Heart left ventricle (tissue), 16 donors: ENCODE measurements around the gene KIF1A. TPM values are rescaled to one million over a fixed set of nuclear protein-coding genes. Genes with fewer than 3 reads are reported as not detected.

ENCODE experiments used
- ATAC-seq, 4 donors: fragments of 200-7000 bp; cut with Tn5 transposase; one replicate each; pipeline ENCODE4 v1.9.1; 2020 to 2022; ENCODE audit warnings: moderate library complexity in 4 of 4, mild to moderate bottlenecking in 3 of 4, moderate number of reproducible peaks in 1 of 4
- DNase-seq, 5 donors: peaks; one replicate each; pipeline ENCODE4 v3.0.0-alpha.2; 2020
- H3K27ac ChIP-seq, 12 donors: fragments of 200-600 bp; sonication (generic) in 4 of 12; one replicate each; pipeline versions ENCODE4 v1.5.0 to v1.8.0; 2016 to 2022; ENCODE audit warnings: mild to moderate bottlenecking in 2 of 12
- H3K27me3 ChIP-seq, 9 donors: fragments of 200-600 bp; sonication (generic) in 2 of 9; one replicate each; pipeline versions ENCODE4 v1.5.1 to v1.8.0; 2016 to 2022; ENCODE audit warnings: mild to moderate bottlenecking in 3 of 9
- H3K36me3 ChIP-seq, 9 donors: fragments of 200-600 bp; sonication (generic) in 2 of 9; one replicate each; pipeline versions ENCODE4 v1.5.0 to v1.8.0; 2018 to 2022; ENCODE audit warnings: mild to moderate bottlenecking in 2 of 9
- H3K4me1 ChIP-seq, 12 donors: fragments of 200-600 bp; sonication (generic) in 4 of 12; one replicate each; pipeline versions ENCODE4 v1.5.0 to v1.8.0; 2016 to 2022; ENCODE audit warnings: mild to moderate bottlenecking in 3 of 12
- H3K4me3 ChIP-seq, 12 donors: fragments of 200-600 bp; sonication (generic) in 4 of 12; one replicate each; pipeline versions ENCODE4 v1.5.0 to v1.8.0; 2017 to 2022; ENCODE audit warnings: mild to moderate bottlenecking in 9 of 12, moderate library complexity in 4 of 12
- H3K9me3 ChIP-seq, 12 donors: fragments of 200-600 bp; sonication (generic) in 4 of 12; one replicate each; pipeline versions ENCODE4 v1.5.0 to v1.8.0; 2016 to 2022; ENCODE audit warnings: mild to moderate bottlenecking in 1 of 12
- POLR2A ChIP-seq, 2 donors: fragments of 450-650 bp; IDR thresholded peaks; one replicate each; pipeline ENCODE4 v1.6.1; 2017; ENCODE audit warnings: antibody characterized with exemption in 2 of 2, mild to moderate bottlenecking in 2 of 2, moderate library complexity in 2 of 2
- WGBS, 4 donors: extraction: QIAGEN DNeasy Blood & Tissue Kit in 2 of 4; methylation state at CpG; one replicate each; pipeline versions ENCODE4 v1.1.5 to v1.1.7; 2013 to 2018; 5-methylcytosine and 5-hydroxymethylcytosine counted together
- intact Hi-C, 10 donors: fragments of 100-400 bp; cut with DNase I; formaldehyde crosslinking; loops; one replicate each; pipeline versions ENCODE4 v1.11.1 to v1.14.2; 2022
- polyA plus RNA-seq, 2 donors: library from polyadenylated mRNA; stranded (reverse); fragments of 200-250 nt; gene quantifications; one replicate each; pipeline ENCODE4 v1.2.3, GENCODE V29; 2013
- total RNA-seq, 9 donors: library from RNA; depleted of rRNA in 2 of 9; stranded (reverse); fragments of >200 nt in 2 of 9; fragmentation: NEBNext Ultra II Directional in 3 of 9; extraction: Animal tissue kit (Norgen Biotek cat#: 25700) in 3 of 9; gene quantifications; one replicate each; pipeline versions ENCODE4 v1.1.0 to v1.2.4, GENCODE V29; 2016 to 2023
- TF ChIP-seq, protein P1 (sequence below), 12 donors: fragments of 200-600 bp; sonication (generic) in 4 of 12; IDR thresholded peaks; one replicate each; pipeline versions ENCODE4 v1.5.0 to v1.8.0; 2018 to 2022; ENCODE audit warnings: antibody characterized with exemption in 12 of 12, mild to moderate bottlenecking in 5 of 12
- donor health status: ischemic (EF 13 %, LVEDD 7.1; RV severe dilation, severe dysfunction).
- donor health status: healthy with polysubstance abuse.
- donor health status: DM: no; HTN: yes; CAD: no.
- donor health status: DM: no; HTN: no; CAD: no.
- donor health status: ischemic (EF 25% LVEDD 6.9; RV normal size, moderate dysfunction).
- donor health status: ischemic (EF 25% LVEDD 5.7; RV mildly dilated, moderate dysfunction).
- donor health status: healthy.
- donor health status: DM: yes; HTN: yes; CAD: no.
- donor health status: ischemic (EF 35%, LVEDD 5.7; RV mildly dilated, moderate dysfunction).
- donor health status: nonischemic (EF 11% LVEDD 7.7; RV severe dilation, severe dysfunction).
- donor health status: DM: yes; HTN: yes; CAD: no.
- donor health status: PGD.
- donor health status: ischemic (EF 29% LVEDD 5.4; RV normal size, mild dysfunction).
- donor health status: nonischemic (EF 23%, LVEDD 6.1; RV moderate dilation, normal function).

The KIF1A gene
- total and polyA plus RNA-seq, 11 donors: 0.76 to 25.8 (median 2.7) TPM

DNA sequence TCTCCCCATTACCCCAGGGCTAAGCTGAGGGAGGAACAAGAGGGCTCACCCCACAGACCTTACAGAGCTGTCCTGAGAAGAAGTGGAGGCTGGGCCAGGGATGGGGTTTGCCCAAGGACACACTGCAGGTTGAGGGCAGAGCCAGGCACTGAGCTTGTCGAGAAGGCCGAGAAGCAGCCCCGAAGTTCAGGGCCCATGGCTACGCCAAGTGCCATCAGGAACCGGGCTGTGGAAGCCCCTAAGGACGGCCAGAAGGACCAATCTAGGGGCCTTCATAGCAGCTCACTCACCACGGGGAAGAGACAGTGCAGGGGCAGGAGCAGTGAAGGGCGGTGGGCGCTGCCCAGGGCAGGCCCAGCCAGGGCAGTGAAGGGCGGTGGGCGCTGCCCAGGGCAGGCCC is 30.0 kb upstream of the KIF1A start:
- peak in 1 of 5 donors; percentile 15 for DNase-seq
- no peaks in the 10 kb centered on the region for H3K36me3 ChIP-seq
- H3K4me1 ChIP-seq: no peaks in the 10 kb centered on the region
- no peak overlapping the region for H3K4me3 ChIP-seq
- no peak for TF ChIP-seq POLR2A (IDR thresholded peaks at IDR 0.05)
- TF ChIP-seq, protein P1, sequence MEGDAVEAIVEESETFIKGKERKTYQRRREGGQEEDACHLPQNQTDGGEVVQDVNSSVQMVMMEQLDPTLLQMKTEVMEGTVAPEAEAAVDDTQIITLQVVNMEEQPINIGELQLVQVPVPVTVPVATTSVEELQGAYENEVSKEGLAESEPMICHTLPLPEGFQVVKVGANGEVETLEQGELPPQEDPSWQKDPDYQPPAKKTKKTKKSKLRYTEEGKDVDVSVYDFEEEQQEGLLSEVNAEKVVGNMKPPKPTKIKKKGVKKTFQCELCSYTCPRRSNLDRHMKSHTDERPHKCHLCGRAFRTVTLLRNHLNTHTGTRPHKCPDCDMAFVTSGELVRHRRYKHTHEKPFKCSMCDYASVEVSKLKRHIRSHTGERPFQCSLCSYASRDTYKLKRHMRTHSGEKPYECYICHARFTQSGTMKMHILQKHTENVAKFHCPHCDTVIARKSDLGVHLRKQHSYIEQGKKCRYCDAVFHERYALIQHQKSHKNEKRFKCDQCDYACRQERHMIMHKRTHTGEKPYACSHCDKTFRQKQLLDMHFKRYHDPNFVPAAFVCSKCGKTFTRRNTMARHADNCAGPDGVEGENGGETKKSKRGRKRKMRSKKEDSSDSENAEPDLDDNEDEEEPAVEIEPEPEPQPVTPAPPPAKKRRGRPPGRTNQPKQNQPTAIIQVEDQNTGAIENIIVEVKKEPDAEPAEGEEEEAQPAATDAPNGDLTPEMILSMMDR (IDR thresholded peaks at IDR 0.05): no peak
- no peaks in the 10 kb centered on the region for H3K27me3 ChIP-seq
- no peak overlapping the region for H3K27ac ChIP-seq
- intact Hi-C loops: loop anchor here in 6 of 10 donors (2.0 to 10.0 kb wide), 10 partner anchors 135 to 882 kb away; partner anchors contain the start of gene D2HGDH (in 1 of the 6)
- peaks cover 0 to 11% (median 0%) of the 10 kb centered on the region in 12 donors for H3K9me3 ChIP-seq
- WGBS, 4 donors: 81 to 87% (median 87%) methylated on average over 11 of the region's 11 CpGs
- ATAC-seq: no peak

DNA sequence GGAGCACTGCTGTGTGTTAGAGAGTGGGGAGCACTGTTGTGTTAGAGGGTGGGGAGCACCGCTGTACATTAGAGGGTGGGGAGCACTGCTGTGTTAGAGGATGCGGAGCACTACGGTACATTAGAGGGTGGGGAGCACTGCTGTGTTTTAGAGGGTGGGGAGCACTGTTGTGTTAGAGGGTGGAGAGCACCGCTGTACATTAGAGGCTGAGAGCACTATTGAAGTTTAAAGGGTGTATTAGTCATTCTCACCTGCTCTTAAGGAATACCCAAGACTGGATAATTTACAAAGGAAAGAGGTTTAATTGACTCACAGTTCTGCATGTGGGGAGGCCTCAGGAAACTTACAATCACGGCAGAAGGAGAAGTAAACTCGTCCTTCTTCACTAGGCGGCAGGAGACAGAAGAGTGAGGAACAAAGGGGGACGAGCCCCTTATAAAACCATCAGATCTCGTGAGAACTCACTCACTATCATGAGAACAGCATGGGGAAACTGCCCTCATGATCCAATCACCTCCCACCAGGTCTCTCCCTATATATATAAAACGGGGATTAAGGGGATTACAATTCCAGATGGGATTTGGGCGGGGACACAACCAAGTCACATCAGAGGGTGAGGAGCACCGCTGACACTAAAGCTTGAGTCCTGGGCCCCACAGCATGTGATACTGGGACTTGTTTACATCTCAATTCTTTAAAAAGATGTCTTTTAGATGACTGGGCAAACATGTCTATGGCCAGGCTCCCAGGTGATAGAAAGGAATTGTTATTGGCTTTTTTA is 29.1 kb upstream of the KIF1A start:
- intact Hi-C loops: loop anchor here in 1 of 10 donors (5.0 kb wide), 1 partner anchor 368 kb away; no protein-coding TSS in a partner anchor
- H3K27me3 ChIP-seq: no peaks in the 10 kb centered on the region
- DNase-seq: no peak
- H3K4me3 ChIP-seq: no peak overlapping the region
- no peaks in the 10 kb centered on the region for H3K36me3 ChIP-seq
- WGBS, 4 donors: 74 to 76% (median 75%) methylated on average over 12 of the region's 12 CpGs
- no peaks in the 10 kb centered on the region for H3K4me1 ChIP-seq
- no peak for ATAC-seq
- TF ChIP-seq, protein P1 (IDR thresholded peaks at IDR 0.05): no peak
- no peak for TF ChIP-seq POLR2A (IDR thresholded peaks at IDR 0.05)
- H3K27ac ChIP-seq: no peak overlapping the region
- H3K9me3 ChIP-seq: peaks cover 0 to 3% (median 0%) of the 10 kb centered on the region in 12 donors

- 80 to 93% (median 91%) methylated on average over 13 of the region's 13 CpGs for WGBS, 4 donors
- intact Hi-C loops: loop anchor here in 1 of 10 donors (5.0 kb wide), 1 partner anchor 369 kb away; no protein-coding TSS in a partner anchor
- no peaks in the 10 kb centered on the region for H3K27me3 ChIP-seq
Observed at GRCh38 chr2:240847817-240848216, 27.8 kb upstream of the KIF1A start.

More at GRCh38 chr2:240847817-240848216, 27.8 kb upstream of the KIF1A start:
- no peak for DNase-seq
- no peaks in the 10 kb centered on the region for H3K4me1 ChIP-seq
- H3K27ac ChIP-seq: no peak overlapping the region
- no peak for ATAC-seq
- no peaks in the 10 kb centered on the region for H3K36me3 ChIP-seq
- TF ChIP-seq, protein P1 (IDR thresholded peaks at IDR 0.05): no peak
- TF ChIP-seq POLR2A (IDR thresholded peaks at IDR 0.05): no peak
- no peaks in the 10 kb centered on the region for H3K9me3 ChIP-seq
- no peak overlapping the region for H3K4me3 ChIP-seq
